Breast epithelium (tissue), 3 donors: ENCODE measurements around the gene CCDC178.

Experiments used
- POLR2A ChIP-seq: fragments of 450-650 bp; IDR thresholded peaks from one replicate; pipeline ENCODE4 v1.6.1; 2016; ENCODE audit warnings: antibody characterized with exemption, mild to moderate bottlenecking, moderate library complexity
- TF ChIP-seq, protein P1 (sequence below), 3 donors: fragments of 450-650 bp; IDR thresholded peaks; one replicate each; pipeline ENCODE4 v1.5.1; 2016 to 2017; ENCODE audit warnings: antibody characterized with exemption in 3 of 3, mild to moderate bottlenecking in 3 of 3, moderate library complexity in 3 of 3

GRCh38 chr18:33152376-33152775, 288.1 kb downstream of the CCDC178 start:
- TF ChIP-seq POLR2A = no peak
- TF ChIP-seq, protein P1, sequence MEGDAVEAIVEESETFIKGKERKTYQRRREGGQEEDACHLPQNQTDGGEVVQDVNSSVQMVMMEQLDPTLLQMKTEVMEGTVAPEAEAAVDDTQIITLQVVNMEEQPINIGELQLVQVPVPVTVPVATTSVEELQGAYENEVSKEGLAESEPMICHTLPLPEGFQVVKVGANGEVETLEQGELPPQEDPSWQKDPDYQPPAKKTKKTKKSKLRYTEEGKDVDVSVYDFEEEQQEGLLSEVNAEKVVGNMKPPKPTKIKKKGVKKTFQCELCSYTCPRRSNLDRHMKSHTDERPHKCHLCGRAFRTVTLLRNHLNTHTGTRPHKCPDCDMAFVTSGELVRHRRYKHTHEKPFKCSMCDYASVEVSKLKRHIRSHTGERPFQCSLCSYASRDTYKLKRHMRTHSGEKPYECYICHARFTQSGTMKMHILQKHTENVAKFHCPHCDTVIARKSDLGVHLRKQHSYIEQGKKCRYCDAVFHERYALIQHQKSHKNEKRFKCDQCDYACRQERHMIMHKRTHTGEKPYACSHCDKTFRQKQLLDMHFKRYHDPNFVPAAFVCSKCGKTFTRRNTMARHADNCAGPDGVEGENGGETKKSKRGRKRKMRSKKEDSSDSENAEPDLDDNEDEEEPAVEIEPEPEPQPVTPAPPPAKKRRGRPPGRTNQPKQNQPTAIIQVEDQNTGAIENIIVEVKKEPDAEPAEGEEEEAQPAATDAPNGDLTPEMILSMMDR (IDR thresholded peaks at IDR 0.05) = no peak
